Epithelial cell of esophagus (primary cell): ENCODE measurements around the gene CDK4.

Experiments
- DNase-seq: peaks from one replicate; pipeline ENCODE4 v3.0.0; 2010; ENCODE audit warnings: low read depth
- H3K4me3 ChIP-seq: 2 replicates; pipeline ENCODE4 v1.5.1; 2011; ENCODE audit warnings: mild to moderate bottlenecking, low read length, control low read depth
- CTCF ChIP-seq: IDR thresholded peaks from 2 replicates; pipeline ENCODE4 v1.5.1; 2011; ENCODE audit warnings: low read depth, mild to moderate bottlenecking, low read length, control low read depth, inconsistent platforms; ENCODE audit not compliant: insufficient read depth; ENCODE audit errors: missing control alignments

CDK4 gene

GRCh38 chr12:57751432-57751787 lies 700 bp downstream of the CDK4 start:
- DNase-seq, result no peak
- TF ChIP-seq CTCF, result no peak
- H3K4me3 ChIP-seq, result peak overlapping the region; percentile 94

DNA sequence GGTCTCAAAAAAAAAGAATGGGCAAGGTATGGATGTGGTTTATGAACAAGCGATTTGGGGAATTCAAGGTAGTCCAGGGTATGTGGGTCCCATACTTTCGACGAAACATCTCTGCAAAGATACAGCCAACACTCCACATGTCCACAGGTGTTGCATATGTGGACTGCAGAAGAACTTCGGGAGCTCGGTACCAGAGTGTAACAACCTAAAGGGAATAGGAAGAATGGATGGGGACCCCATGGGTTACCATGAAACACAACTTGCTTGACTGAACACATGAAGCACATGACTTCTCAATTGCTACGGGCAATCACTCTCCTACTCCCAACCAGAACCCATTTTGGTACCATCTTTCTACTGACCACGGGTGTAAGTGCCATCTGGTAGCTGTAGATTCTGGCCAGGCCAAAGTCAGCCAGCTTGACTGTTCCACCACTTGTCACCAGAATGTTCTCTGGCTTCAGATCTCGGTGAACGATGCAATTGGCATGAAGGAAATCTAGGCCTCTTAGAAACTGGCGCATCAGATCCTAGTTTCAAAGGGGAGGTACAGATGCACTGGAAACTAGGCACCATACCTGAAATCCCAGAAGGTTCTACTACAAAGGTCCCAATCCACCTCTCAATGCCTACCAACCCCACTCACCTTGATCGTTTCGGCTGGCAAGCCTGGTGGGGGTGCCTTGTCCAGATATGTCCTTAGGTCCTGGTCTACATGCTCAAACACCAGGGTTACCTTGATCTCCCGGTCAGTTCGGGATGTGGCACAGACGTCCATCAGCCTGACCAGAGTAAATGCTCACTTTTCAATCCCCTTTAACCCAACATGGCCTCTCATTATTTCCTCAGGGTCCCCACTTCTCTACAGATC lies 1.3 kb downstream of the CDK4 start:
- peak overlapping the region; percentile 94 for H3K4me3 ChIP-seq
- TF ChIP-seq CTCF, result no peak
- DNase-seq, result no peak

- TF ChIP-seq CTCF, result no peak
- H3K4me3 ChIP-seq, result no peak overlapping the region
- DNase-seq, result no peak
Measured at GRCh38 chr12:57749061-57749460, 3.0 kb downstream of the CDK4 start.

DNA sequence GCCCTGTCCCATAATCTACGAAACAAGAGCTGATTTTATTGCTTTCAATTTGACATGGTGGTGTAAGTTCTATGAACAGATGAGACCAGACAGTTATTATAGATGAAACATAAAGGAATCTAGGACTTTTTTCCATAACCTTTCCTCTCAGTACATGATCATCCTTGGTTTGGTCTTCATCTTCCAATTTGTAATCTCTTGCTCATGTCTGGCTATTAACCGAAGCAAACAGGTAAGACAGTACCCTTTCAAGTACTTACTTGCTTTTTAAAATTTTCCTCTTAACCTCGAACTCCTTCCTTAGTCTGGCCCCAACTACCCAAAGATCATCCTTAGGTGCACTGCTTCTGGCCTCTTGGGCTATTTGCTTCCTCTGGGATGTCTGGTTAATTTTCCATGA lies 6.1 kb downstream of the CDK4 start:
- TF ChIP-seq CTCF, result no peak
- peak overlapping the region; percentile 94 for H3K4me3 ChIP-seq
- DNase-seq, result no peak

GRCh38 chr12:57745485-57745881 lies 6.6 kb downstream of the CDK4 start:
- no peak for DNase-seq
- TF ChIP-seq CTCF, result no peak
- H3K4me3 ChIP-seq, result peak overlapping the region; percentile 94

GRCh38 chr12:57744777-57745484 lies 7.2 kb downstream of the CDK4 start, which contains the start of gene TSPAN31:
TSS of gene TSPAN31 (plus strand) at chr12:57745039. CDS start at chr12:57745155, 116 bp downstream.
- DNase-seq, result peak; percentile 99

More at GRCh38 chr12:57744777-57745484, 7.2 kb downstream of the CDK4 start, which contains the start of gene TSPAN31:
- peak within 1 kb of the TSS; percentile 94 for H3K4me3 ChIP-seq
- no peak for TF ChIP-seq CTCF
